ENCODE results near the gene STAMBP. TPM values are rescaled to one million over a fixed set of nuclear protein-coding genes. Genes with fewer than 3 reads are reported as not detected.

The STAMBP gene
- total RNA-seq = 22.1 and 23.0 TPM in 2 replicates

DNA sequence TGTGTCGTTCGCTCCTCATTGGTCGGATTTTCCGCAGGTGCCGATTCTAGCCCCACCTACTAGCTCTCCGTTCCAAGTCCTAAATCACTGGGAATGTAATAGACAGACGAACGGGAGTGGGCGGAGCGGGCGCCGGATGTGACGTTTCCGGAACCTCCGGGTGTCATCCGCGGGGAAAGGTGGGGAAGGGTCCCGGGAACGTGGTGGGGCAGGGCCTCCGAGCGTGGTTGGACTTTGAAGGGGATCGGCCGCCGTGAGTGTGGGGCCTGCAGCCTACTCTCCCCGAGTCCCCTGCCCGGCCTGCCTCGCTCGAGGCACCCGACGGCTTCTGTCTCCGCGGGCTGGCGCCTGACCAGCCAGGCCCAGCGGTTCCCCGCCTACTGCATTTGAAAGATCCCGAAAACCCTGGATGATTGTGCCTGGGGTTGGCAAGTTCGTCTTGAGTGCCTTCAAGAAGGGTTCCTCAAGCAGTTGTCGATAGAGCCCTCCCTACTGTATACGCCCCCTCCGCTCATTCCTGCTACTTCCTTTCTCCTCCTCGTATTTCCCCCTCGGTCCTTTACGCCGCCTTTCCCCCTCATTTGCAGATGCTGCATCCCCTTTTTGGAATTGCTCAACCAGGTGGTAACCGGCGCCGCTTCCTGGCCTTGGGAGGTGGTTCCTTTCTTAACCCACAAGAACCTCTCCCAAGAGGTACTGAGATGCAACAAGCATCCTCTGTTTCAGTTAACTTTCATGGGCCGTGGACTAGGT, at the start of gene STAMBP:
Gene STAMBP (plus strand): TSS at position 144 of the 753 bp plus-strand sequence. CDS start 1,896 bp downstream, outside the sequence.

DNA sequence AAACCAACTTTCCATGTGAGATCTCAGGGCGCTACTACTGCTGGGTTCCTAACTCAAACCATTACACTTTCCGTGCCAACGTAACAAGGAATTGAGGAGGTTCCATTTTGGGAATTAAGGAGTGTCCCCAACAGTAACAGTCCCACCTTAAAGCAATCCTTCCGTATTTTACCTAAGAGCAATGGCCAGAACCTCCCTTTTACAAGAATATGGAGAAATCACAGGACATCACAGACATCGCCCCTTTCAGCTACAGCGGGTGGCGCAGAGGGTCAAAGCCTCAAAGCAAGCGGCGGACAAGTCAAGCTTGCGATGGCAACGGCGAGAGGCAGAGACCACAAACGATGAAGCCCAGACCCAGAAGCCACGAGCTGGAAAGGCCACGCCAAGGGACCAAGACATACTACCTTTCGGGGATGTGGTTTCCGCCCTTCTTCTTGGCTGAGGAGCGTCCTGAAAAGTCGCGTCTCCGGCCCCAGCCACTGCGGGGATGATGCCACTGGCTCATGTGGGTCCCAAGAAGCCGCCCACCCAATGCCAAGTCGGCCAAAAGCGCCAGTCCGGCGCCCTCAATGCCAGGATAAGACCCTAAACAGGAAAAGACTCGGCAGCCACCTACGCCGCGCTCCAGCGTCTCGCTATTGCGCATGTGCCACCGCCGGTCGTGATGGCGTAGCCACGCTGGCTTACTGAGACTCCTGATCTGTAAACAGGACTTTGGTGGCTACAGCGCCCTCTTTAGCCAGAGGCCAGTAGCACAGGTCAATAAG, 49.1 kb upstream of the STAMBP start, which contains the start of gene DUSP11:
Gene DUSP11 (minus strand): TSS at position 637 of the 770 bp plus-strand sequence. CDS start 129 bp downstream, at position 508.

DNA sequence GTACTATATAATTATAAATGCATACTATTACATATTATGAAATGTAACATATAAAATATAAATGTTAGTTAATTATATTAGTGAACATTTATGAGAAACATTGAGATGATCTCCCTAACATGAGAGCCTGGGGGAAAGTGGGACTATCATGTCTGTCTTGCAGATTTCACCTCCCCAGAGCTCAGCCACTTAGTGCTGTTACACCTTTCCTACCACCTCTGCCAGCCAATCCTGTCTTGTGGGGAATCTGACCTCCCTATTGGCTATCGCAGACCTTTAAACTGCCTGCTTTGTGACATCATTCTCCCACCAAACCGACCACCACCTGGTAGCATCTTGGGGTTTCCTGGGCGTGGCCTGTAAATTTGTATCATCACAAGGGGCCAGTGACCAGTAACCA, 44.9 kb upstream of the STAMBP start, which contains the start of gene C2orf78:
Gene C2orf78 (plus strand): TSS at position 301 of the 400 bp plus-strand sequence. CDS start 127 bp downstream, outside the sequence.

DNA sequence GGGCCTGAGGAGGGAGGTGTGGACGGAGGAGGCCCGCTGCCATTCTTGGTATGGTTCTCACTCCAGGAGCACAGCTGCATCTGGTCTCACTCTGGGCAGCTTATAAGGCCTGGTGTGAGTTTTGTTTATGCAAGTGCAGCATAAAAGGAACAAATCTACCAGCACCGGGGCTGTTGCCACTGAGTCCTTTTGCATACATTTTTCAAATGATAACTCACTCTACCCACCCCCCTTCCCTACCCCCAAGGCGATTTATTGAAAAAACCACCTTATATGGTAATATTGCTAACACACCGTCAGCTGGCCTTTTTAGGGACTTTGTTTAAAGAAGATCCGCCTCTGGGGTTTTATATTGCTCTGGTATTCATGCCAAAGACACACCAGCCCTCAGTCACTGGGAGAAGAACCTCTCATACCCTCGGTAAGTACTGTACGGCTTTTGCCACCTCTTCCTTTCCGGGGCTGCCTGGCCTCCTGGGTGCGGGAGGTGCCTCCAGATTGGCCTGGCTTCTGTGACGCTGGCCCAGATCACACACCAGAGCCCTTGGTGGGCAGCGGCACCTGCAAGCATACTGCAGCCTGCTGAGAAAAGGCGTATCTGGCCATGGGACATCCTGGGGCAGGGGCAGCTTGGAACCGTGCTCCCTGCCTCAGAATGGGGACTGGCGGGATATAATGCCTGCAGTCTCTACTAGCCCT, 64.0 kb downstream of the STAMBP start, which contains the start of gene ACTG2:
Gene ACTG2 (plus strand): TSS at position 378 of the 699 bp plus-strand sequence. CDS start 8,304 bp downstream, outside the sequence.

Other genes with a start within 250 kb of the STAMBP start
- not detected in 2 replicates for gene NAT8, start 186.5 kb upstream of the STAMBP start, total RNA-seq
- gene TPRKB, start 91.6 kb upstream of the STAMBP start, total RNA-seq = 17.6 and 54.6 TPM in 2 replicates
- gene DUSP11, start 48.9 kb upstream of the STAMBP start, total RNA-seq = 23.7 and 26.9 TPM in 2 replicates
- not detected in 2 replicates for gene C2orf78, start 44.8 kb upstream of the STAMBP start, total RNA-seq
- 2.9 and 6.2 TPM in 2 replicates for gene ACTG2, start 64.0 kb downstream of the STAMBP start, total RNA-seq
- gene DGUOK, start 97.9 kb downstream of the STAMBP start, total RNA-seq = 52.6 and 55.7 TPM in 2 replicates
- 2.9 and 4.2 TPM in 2 replicates for gene TET3, start 155.9 kb downstream of the STAMBP start, total RNA-seq